A549 (cell line): ENCODE data around the gene HNRNPA1. TPM values are rescaled to one million over a fixed set of nuclear protein-coding genes. Genes with fewer than 3 reads are reported as not detected.

Experiments used
- ATAC-seq, 2 experiments: fragments of 200-7000 bp in 1 of 2; fragments of >200 bp in 1 of 2; cut with Nextera tagmentation in 1 of 2; cut with Tn5 transposase in 1 of 2; 3 replicates each; pipeline versions ENCODE4 v1.8.0 to v1.9.1; 2018 to 2020; ENCODE audit warnings: mild to moderate bottlenecking in 1 of 2, moderate library complexity in 1 of 2
- CTCF ChIA-PET: fragments of 300-600 bp; sonication (Branson Sonifier 250); formaldehyde crosslinking; extraction: SDS; loops from one replicate; lab custom pipeline; 2021; ENCODE audit warnings: antibody characterized with exemption, inconsistent platforms; lab: Yijun Ruan, JAX
- POLR2A ChIA-PET: fragments of 350-600 bp; formaldehyde crosslinking; extraction: SDS; loops from one replicate; lab custom pipeline; 2021; ENCODE audit warnings: antibody characterized with exemption, inconsistent platforms; lab: Yijun Ruan, JAX
- DNase-seq, 2 experiments: peaks; one replicate each; pipeline versions ENCODE4 v3.0.0 to v3.0.0-alpha.2; 2011 to 2016; ENCODE audit warnings: low read depth in 1 of 2, low spot score in 1 of 2
- FAIRE-seq: peaks from 2 replicates; lab custom pipeline; 2011; peaks lifted over from hg19 to GRCh38; lab: Jason Lieb, UNC
- H3K27ac ChIP-seq, 2 experiments: fragments of >200 bp; sonication (Bioruptor Twin); formaldehyde crosslinking; 3 replicates each; pipeline ENCODE4 v1.5.1; 2016 to 2017
- H3K4me1 ChIP-seq: fragments of >200 bp; sonication (Bioruptor Twin); formaldehyde crosslinking; 3 replicates; pipeline ENCODE4 v1.6.1; 2016
- H3K4me2 ChIP-seq: fragments of >200 bp; sonication (Bioruptor Twin); formaldehyde crosslinking; 3 replicates; pipeline ENCODE4 v1.6.1; 2016
- H3K4me3 ChIP-seq: fragments of >200 bp; sonication (Bioruptor Twin); formaldehyde crosslinking; 3 replicates; pipeline ENCODE4 v1.5.1; 2016
- H3K9me3 ChIP-seq: fragments of >200 bp; sonication (Bioruptor Twin); formaldehyde crosslinking; 3 replicates; pipeline ENCODE4 v1.6.1; 2016
- CBX2 ChIP-seq: fragments of 200-600 bp; sonication (generic); IDR thresholded peaks from 2 replicates; pipeline ENCODE4 v1.6.1; 2016; ENCODE audit warnings: low read depth, mild to moderate bottlenecking, borderline replicate concordance
- CBX8 ChIP-seq: fragments of 200-600 bp; sonication (generic); IDR thresholded peaks from 2 replicates; pipeline ENCODE4 v1.6.1; 2016
- EHMT2 ChIP-seq: fragments of 200-600 bp; sonication (generic); IDR thresholded peaks from 2 replicates; pipeline ENCODE4 v1.6.1; 2016; ENCODE audit warnings: antibody characterized with exemption, low read depth, mild to moderate bottlenecking, moderate library complexity
- FOSL2 ChIP-seq, 2 experiments: fragments of 450-650 bp in 1 of 2; fragments of >200 bp in 1 of 2; sonication (Bioruptor Twin) in 1 of 2; formaldehyde crosslinking; IDR thresholded peaks; 2 replicates each; pipeline versions ENCODE4 v1.5.0 to v1.6.1; 2016 to 2020; ENCODE audit warnings: mild to moderate bottlenecking in 1 of 2, moderate library complexity in 1 of 2
- FOXS1 ChIP-seq: fragments of 250-450 bp; sonication (Bioruptor Pico); IDR thresholded peaks from 2 replicates; pipeline ENCODE4 v1.5.0; 2020; ENCODE audit warnings: mild to moderate bottlenecking, moderate library complexity
- HOXB5 ChIP-seq: fragments of 250-450 bp; sonication (Bioruptor Pico); IDR thresholded peaks from 2 replicates; pipeline ENCODE4 v1.5.0; 2020; ENCODE audit warnings: mild to moderate bottlenecking, moderate library complexity
- JUN ChIP-seq, 2 experiments: fragments of >200 bp; sonication (Bioruptor Twin); formaldehyde crosslinking; IDR thresholded peaks; 2 replicates in 1 of 2; 3 replicates in 1 of 2; pipeline ENCODE4 v1.6.1; 2016 to 2017
- NPAS2 ChIP-seq: fragments of 250-450 bp; sonication (Bioruptor Pico); IDR thresholded peaks from 2 replicates; pipeline ENCODE4 v1.8.0; 2022; ENCODE audit warnings: mild to moderate bottlenecking, moderate library complexity, borderline replicate concordance
- RARB ChIP-seq: fragments of 250-450 bp; sonication (Bioruptor Pico); IDR thresholded peaks from 2 replicates; pipeline ENCODE4 v1.8.0; 2021; ENCODE audit warnings: mild to moderate bottlenecking, moderate library complexity
- RNF2 ChIP-seq: fragments of 200-600 bp; sonication (generic); IDR thresholded peaks from 2 replicates; pipeline ENCODE4 v1.6.1; 2016; ENCODE audit warnings: low read depth, mild to moderate bottlenecking, antibody characterized with exemption, moderate library complexity, borderline replicate concordance
- ZNF302 ChIP-seq: fragments of 250-450 bp; sonication (Bioruptor Pico); IDR thresholded peaks from 2 replicates; pipeline ENCODE4 v1.9.0; 2021; ENCODE audit warnings: inconsistent platforms, mild to moderate bottlenecking, moderate library complexity
- WGBS: methylation state at CpG from one replicate; pipeline ENCODE4 v1.1.6; 2017; ENCODE audit errors: missing lambda C conversion rate; 5-methylcytosine and 5-hydroxymethylcytosine counted together
- polyA plus RNA-seq, 4 experiments: library from polyadenylated mRNA; depleted of rRNA in 3 of 4; stranded (reverse); fragments of >200 nt; fragmentation: RNase III in 1 of 4; extraction: RNeasy Plus Mini Kit Qiagen cat#74134 plus additional on column Dnase treatment in 1 of 4; gene quantifications; 2 replicates in 3 of 4; 3 replicates in 1 of 4; pipeline ENCODE4 v1.2.3, GENCODE V29; 2011 to 2017
- TF ChIP-seq, protein P1 (sequence below): fragments of 250-450 bp; sonication (Bioruptor Pico); IDR thresholded peaks from 2 replicates; pipeline ENCODE4 v1.5.0; 2021; ENCODE audit warnings: mild to moderate bottlenecking, moderate library complexity, borderline replicate concordance
- TF ChIP-seq, protein P2 (sequence below): fragments of 200-600 bp; sonication (generic); IDR thresholded peaks from 2 replicates; pipeline ENCODE4 v1.6.1; 2016; ENCODE audit warnings: antibody characterized with exemption, mild to moderate bottlenecking, moderate library complexity
- TF ChIP-seq, protein P3 (sequence below): fragments of 250-450 bp; sonication (Bioruptor Pico); IDR thresholded peaks from 2 replicates; pipeline ENCODE4 v1.5.0; 2020; ENCODE audit warnings: low read depth, mild to moderate bottlenecking, moderate library complexity
- TF ChIP-seq, protein P4 (sequence below): IDR thresholded peaks from 2 replicates; pipeline ENCODE4 v1.6.1; 2012
- TF ChIP-seq, protein P5 (sequence below): IDR thresholded peaks from 2 replicates; pipeline ENCODE4 v1.6.1; 2012; ENCODE audit warnings: low read depth, borderline replicate concordance
- TF ChIP-seq, protein P6 (sequence below): fragments of >200 bp; sonication (Bioruptor Twin); formaldehyde crosslinking; IDR thresholded peaks from 3 replicates; pipeline ENCODE4 v1.5.1; 2016

Gene HNRNPA1
- polyA plus RNA-seq, 2 of the 4 experiments (the other 2 are of a cell fraction) = 880 to 1,479 TPM

DNA sequence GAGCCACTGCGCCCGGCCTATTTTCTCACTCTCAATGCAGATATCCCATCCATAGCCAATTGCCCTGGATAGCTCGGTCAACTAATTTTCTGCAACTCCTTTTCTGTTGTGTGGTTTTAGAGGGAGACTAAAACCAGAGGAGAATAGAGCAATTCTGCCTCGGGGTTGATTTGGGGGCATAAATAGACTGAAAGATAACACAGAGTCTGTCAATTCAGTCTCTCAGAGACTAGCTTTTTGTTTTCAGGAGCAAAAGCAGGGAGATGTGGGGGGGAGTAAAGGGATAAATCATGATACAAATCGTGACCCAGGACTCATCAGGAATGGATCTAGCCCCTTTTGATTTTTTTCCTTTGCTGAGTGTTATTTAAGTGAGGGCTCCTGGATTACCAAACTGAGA is 50.9 kb downstream of the HNRNPA1 start:
- Histone ChIP-seq H3K4me2 (no peak overlapping the region), H3K27ac (no peak overlapping the region), H3K9me3 (no peaks in the 10 kb centered on the region), H3K4me3 (no peak overlapping the region), H3K4me1 (peaks cover 48% of the 10 kb centered on the region)
- POLR2A ChIA-PET = interaction anchor here (1.2 kb wide), 1 partner anchor 51 kb away, joined by 3 read pairs; the partner anchor contains the start of genes CBX5 and HNRNPA1
- CTCF ChIA-PET = interaction anchor here (1.7 to 8.3 kb wide), 4 partner anchors 28 to 48 kb away, joined by 3 to 125 read pairs (median 15); no protein-coding TSS in a partner anchor
- WGBS = 91% methylated on average over 5 of the region's 5 CpGs
- no peak for DNase-seq
- no peak for FAIRE-seq
- TF ChIP-seq, protein P1, sequence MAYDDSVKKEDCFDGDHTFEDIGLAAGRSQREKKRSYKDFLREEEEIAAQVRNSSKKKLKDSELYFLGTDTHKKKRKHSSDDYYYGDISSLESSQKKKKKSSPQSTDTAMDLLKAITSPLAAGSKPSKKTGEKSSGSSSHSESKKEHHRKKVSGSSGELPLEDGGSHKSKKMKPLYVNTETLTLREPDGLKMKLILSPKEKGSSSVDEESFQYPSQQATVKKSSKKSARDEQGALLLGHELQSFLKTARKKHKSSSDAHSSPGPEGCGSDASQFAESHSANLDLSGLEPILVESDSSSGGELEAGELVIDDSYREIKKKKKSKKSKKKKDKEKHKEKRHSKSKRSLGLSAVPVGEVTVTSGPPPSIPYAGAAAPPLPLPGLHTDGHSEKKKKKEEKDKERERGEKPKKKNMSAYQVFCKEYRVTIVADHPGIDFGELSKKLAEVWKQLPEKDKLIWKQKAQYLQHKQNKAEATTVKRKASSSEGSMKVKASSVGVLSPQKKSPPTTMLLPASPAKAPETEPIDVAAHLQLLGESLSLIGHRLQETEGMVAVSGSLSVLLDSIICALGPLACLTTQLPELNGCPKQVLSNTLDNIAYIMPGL = no peak
- TF ChIP-seq RNF2 (no peak), NPAS2 (CRISPR knock-in tag) (no peak), JUN (IDR thresholded peaks at IDR 0.05) (no peak), FOXS1 (CRISPR knock-in tag) (no peak), CBX2 (no peak), FOSL2 (IDR thresholded peaks at IDR 0.05) (no peak), FOSL2 (CRISPR knock-in tag; IDR thresholded peaks at IDR 0.05) (no peak)
- TF ChIP-seq, protein P2, sequence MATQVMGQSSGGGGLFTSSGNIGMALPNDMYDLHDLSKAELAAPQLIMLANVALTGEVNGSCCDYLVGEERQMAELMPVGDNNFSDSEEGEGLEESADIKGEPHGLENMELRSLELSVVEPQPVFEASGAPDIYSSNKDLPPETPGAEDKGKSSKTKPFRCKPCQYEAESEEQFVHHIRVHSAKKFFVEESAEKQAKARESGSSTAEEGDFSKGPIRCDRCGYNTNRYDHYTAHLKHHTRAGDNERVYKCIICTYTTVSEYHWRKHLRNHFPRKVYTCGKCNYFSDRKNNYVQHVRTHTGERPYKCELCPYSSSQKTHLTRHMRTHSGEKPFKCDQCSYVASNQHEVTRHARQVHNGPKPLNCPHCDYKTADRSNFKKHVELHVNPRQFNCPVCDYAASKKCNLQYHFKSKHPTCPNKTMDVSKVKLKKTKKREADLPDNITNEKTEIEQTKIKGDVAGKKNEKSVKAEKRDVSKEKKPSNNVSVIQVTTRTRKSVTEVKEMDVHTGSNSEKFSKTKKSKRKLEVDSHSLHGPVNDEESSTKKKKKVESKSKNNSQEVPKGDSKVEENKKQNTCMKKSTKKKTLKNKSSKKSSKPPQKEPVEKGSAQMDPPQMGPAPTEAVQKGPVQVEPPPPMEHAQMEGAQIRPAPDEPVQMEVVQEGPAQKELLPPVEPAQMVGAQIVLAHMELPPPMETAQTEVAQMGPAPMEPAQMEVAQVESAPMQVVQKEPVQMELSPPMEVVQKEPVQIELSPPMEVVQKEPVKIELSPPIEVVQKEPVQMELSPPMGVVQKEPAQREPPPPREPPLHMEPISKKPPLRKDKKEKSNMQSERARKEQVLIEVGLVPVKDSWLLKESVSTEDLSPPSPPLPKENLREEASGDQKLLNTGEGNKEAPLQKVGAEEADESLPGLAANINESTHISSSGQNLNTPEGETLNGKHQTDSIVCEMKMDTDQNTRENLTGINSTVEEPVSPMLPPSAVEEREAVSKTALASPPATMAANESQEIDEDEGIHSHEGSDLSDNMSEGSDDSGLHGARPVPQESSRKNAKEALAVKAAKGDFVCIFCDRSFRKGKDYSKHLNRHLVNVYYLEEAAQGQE = no peak
- TF ChIP-seq, protein P3, sequence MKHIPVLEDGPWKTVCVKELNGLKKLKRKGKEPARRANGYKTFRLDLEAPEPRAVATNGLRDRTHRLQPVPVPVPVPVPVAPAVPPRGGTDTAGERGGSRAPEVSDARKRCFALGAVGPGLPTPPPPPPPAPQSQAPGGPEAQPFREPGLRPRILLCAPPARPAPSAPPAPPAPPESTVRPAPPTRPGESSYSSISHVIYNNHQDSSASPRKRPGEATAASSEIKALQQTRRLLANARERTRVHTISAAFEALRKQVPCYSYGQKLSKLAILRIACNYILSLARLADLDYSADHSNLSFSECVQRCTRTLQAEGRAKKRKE (CRISPR knock-in tag) = no peak
- TF ChIP-seq, protein P4, sequence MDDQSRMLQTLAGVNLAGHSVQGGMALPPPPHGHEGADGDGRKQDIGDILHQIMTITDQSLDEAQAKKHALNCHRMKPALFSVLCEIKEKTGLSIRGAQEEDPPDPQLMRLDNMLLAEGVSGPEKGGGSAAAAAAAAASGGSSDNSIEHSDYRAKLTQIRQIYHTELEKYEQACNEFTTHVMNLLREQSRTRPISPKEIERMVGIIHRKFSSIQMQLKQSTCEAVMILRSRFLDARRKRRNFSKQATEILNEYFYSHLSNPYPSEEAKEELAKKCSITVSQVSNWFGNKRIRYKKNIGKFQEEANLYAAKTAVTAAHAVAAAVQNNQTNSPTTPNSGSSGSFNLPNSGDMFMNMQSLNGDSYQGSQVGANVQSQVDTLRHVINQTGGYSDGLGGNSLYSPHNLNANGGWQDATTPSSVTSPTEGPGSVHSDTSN = no peak
- ATAC-seq = no peak

DNA sequence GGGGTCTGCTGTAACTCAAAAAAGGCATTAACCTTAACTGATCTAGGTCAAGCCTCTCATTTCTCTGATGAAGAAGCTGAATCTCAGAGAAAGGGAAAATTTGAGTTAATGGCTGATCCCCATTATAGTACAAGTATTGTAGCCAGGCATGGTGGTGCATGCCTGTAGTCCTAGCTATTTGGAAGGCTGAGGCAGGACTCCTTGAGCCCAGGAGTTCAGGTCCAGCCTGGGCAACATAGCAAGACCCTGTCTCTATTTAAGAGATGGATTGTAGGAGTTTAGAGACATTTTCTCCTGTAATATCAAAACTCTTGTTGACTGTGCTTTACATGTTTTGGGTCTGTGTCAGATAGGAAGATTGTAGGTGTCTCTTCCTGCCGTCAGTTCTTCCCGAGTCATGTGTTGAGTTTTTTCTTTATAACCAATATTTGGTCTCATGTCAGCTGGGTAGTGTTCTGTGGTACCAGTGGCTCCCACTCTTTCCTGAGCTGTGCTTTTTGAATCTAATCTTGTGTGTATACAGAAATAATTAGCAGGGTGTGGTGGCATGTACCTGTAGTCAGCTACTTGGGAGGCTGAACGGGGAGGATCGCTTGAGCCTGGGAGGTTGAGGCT is 53.0 kb downstream of the HNRNPA1 start:
- H3K4me3 ChIP-seq = no peak overlapping the region
- no peak for DNase-seq
- no peaks in the 10 kb centered on the region for H3K9me3 ChIP-seq
- H3K4me1 ChIP-seq = peaks cover 27% of the 10 kb centered on the region
- FAIRE-seq = no peak
- 98% methylated on average over 4 of the region's 4 CpGs for WGBS
- ChIA-PET POLR2A (interaction anchor here (0.8 to 1.7 kb wide), 2 partner anchors 26 to 74 kb away, joined by 3 to 5 read pairs; no protein-coding TSS in a partner anchor), CTCF (interaction anchor here (0.7 to 8.3 kb wide), 14 partner anchors 9 to 114 kb away, joined by 3 to 125 read pairs (median 9); partner anchors contain the start of gene COPZ1)
- no peak overlapping the region for H3K4me2 ChIP-seq
- no peak for ATAC-seq
- H3K27ac ChIP-seq = no peak overlapping the region
- TF ChIP-seq HOXB5 (no peak), EHMT2 (no peak), CBX8 (no peak), ZNF302 (CRISPR knock-in tag) (no peak), RARB (CRISPR knock-in tag) (no peak), JUN (IDR thresholded peaks at IDR 0.05) (no peak)
- TF ChIP-seq, protein P2 = no peak
- TF ChIP-seq, protein P4 = no peak
- TF ChIP-seq, protein P5, sequence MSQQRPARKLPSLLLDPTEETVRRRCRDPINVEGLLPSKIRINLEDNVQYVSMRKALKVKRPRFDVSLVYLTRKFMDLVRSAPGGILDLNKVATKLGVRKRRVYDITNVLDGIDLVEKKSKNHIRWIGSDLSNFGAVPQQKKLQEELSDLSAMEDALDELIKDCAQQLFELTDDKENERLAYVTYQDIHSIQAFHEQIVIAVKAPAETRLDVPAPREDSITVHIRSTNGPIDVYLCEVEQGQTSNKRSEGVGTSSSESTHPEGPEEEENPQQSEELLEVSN = no peak
- TF ChIP-seq, protein P6, sequence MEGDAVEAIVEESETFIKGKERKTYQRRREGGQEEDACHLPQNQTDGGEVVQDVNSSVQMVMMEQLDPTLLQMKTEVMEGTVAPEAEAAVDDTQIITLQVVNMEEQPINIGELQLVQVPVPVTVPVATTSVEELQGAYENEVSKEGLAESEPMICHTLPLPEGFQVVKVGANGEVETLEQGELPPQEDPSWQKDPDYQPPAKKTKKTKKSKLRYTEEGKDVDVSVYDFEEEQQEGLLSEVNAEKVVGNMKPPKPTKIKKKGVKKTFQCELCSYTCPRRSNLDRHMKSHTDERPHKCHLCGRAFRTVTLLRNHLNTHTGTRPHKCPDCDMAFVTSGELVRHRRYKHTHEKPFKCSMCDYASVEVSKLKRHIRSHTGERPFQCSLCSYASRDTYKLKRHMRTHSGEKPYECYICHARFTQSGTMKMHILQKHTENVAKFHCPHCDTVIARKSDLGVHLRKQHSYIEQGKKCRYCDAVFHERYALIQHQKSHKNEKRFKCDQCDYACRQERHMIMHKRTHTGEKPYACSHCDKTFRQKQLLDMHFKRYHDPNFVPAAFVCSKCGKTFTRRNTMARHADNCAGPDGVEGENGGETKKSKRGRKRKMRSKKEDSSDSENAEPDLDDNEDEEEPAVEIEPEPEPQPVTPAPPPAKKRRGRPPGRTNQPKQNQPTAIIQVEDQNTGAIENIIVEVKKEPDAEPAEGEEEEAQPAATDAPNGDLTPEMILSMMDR = no peak
